CD14-positive monocyte (primary cell): Measurements from ENCODE around the gene CASP10. TPM values are rescaled to one million over a fixed set of nuclear protein-coding genes. Genes with fewer than 3 reads are reported as not detected.
A peak's percentile ranks its signal among the peaks of the same experiment; 100 is the strongest.
"Not testable (repeated sequence)": the region's sequence is repeated elsewhere in the genome, so short reads cannot be mapped to it uniquely, and the experiment has no call there.

Experiments
- DNase-seq, 3 donors: peaks; one replicate each; pipeline ENCODE4 v3.0.0-alpha.2; 2011 to 2022
- H2AFZ ChIP-seq: 2 replicates; pipeline ENCODE4 v1.6.0; 2012; ENCODE audit warnings: mild to moderate bottlenecking, low read depth, low read length, inconsistent platforms; ENCODE audit not compliant: insufficient read depth, poor library complexity, severe bottlenecking
- H3K27ac ChIP-seq, 2 donors: 1 replicate in 1 of 2; 2 replicates in 1 of 2; pipeline ENCODE4 v1.5.1; 2012 to 2013; ENCODE audit warnings: low read length in 2 of 2, control low read depth in 1 of 2, inconsistent platforms in 1 of 2, low read depth in 1 of 2, mild to moderate bottlenecking in 1 of 2
- H3K27me3 ChIP-seq, 2 donors: one replicate each; pipeline versions ENCODE4 v1.6.0 to v1.6.1; 2011 to 2013; ENCODE audit warnings: low read length in 2 of 2; ENCODE audit not compliant: control insufficient read depth in 2 of 2, insufficient read depth in 2 of 2
- H3K36me3 ChIP-seq, 2 donors: replicated peaks in 1 of 2; 1 replicate in 1 of 2; 2 replicates in 1 of 2; pipeline versions ENCODE4 v1.5.1 to v1.6.1; 2012 to 2013; ENCODE audit warnings: low read length in 2 of 2, control low read depth in 1 of 2, inconsistent platforms in 1 of 2, mild to moderate bottlenecking in 1 of 2; ENCODE audit not compliant: insufficient read depth in 2 of 2, control insufficient read depth in 1 of 2
- H3K4me1 ChIP-seq, 2 donors: 1 replicate in 1 of 2; 2 replicates in 1 of 2; pipeline versions ENCODE4 v1.5.1 to v1.6.1; 2012 to 2013; ENCODE audit warnings: low read length in 2 of 2, control low read depth in 1 of 2, inconsistent platforms in 1 of 2, mild to moderate bottlenecking in 1 of 2, moderate library complexity in 1 of 2; ENCODE audit not compliant: insufficient read depth in 2 of 2, control insufficient read depth in 1 of 2
- H3K4me2 ChIP-seq: replicated peaks from 2 replicates; pipeline ENCODE3; 2012; ENCODE audit warnings: low read length, moderate library complexity, mild to moderate bottlenecking; ENCODE audit not compliant: poor library complexity, severe bottlenecking; ENCODE audit errors: extremely low read depth
- H3K4me3 ChIP-seq, 3 experiments: fragments of 200-600 bp in 1 of 3; sonication (generic) in 1 of 3; replicated peaks in 1 of 3; 1 replicate in 2 of 3; 2 replicates in 1 of 3; pipeline ENCODE4 v1.5.1; 2011 to 2013; ENCODE audit warnings: low read length in 3 of 3, mild to moderate bottlenecking in 3 of 3, control low read depth in 2 of 3, low read depth in 2 of 3, inconsistent platforms in 1 of 3, moderate library complexity in 1 of 3
- H3K79me2 ChIP-seq: 2 replicates; pipeline ENCODE4 v1.6.0; 2012; ENCODE audit warnings: mild to moderate bottlenecking, control low read depth, inconsistent platforms, low read length, moderate library complexity; ENCODE audit not compliant: insufficient read depth
- H3K9ac ChIP-seq: 2 replicates; pipeline ENCODE4 v1.6.0; 2017; ENCODE audit warnings: low read length, mild to moderate bottlenecking; ENCODE audit not compliant: insufficient read depth, poor library complexity, severe bottlenecking
- H3K9me3 ChIP-seq, 2 donors: replicated peaks in 1 of 2; 1 replicate in 1 of 2; 2 replicates in 1 of 2; pipeline versions ENCODE4 v1.5.1 to v1.6.1; 2012 to 2013; ENCODE audit warnings: low read length in 2 of 2, control low read depth in 1 of 2; ENCODE audit not compliant: control insufficient read depth in 1 of 2, insufficient read depth in 1 of 2
- H4K20me1 ChIP-seq: 2 replicates; pipeline ENCODE4 v1.6.0; 2012; ENCODE audit warnings: mild to moderate bottlenecking, low read length, control low read depth, moderate library complexity; ENCODE audit not compliant: insufficient read depth
- H3K27ac Mint-ChIP-seq, 7 donors: one replicate each; pipeline ENCODE4 v1.8.0; 2020; ENCODE audit warnings: mild to moderate bottlenecking in 7 of 7, mixed read lengths in 7 of 7, moderate library complexity in 6 of 7, inconsistent platforms in 2 of 7
- H3K27me3 Mint-ChIP-seq, 3 donors: one replicate each; pipeline ENCODE4 v1.8.0; 2021 to 2022; ENCODE audit warnings: low read depth in 3 of 3, mild to moderate bottlenecking in 3 of 3, mixed read lengths in 3 of 3, moderate library complexity in 3 of 3, inconsistent platforms in 1 of 3
- H3K36me3 Mint-ChIP-seq, 2 donors: one replicate each; pipeline ENCODE4 v1.8.0; 2020; ENCODE audit warnings: mixed read lengths in 2 of 2, inconsistent platforms in 1 of 2, mild to moderate bottlenecking in 1 of 2
- H3K4me1 Mint-ChIP-seq: one replicate; pipeline ENCODE4 v1.8.0; 2020; ENCODE audit warnings: mild to moderate bottlenecking, mixed read lengths
- H3K4me3 Mint-ChIP-seq, 2 donors: one replicate each; pipeline ENCODE4 v1.8.0; 2020; ENCODE audit warnings: mild to moderate bottlenecking in 2 of 2, mixed read lengths in 2 of 2, moderate library complexity in 1 of 2
- H3K9me3 Mint-ChIP-seq, 7 donors: one replicate each; pipeline ENCODE4 v1.8.0; 2020 to 2022; ENCODE audit warnings: mixed read lengths in 7 of 7, mild to moderate bottlenecking in 6 of 7, moderate library complexity in 6 of 7, inconsistent platforms in 2 of 7
- CTCF ChIP-seq: fragments of 200-600 bp; IDR thresholded peaks from one replicate; pipeline ENCODE4 v1.8.0; 2022; ENCODE audit warnings: antibody characterized with exemption, mild to moderate bottlenecking
- WGBS: methylation state at CpG from one replicate; pipeline ENCODE4 v1.1.5; 2013; ENCODE audit warnings: missing lambda C conversion rate; ENCODE audit not compliant: insufficient coverage; 5-methylcytosine and 5-hydroxymethylcytosine counted together
- intact Hi-C, 2 donors: fragments of 100-400 bp; cut with micrococcal nuclease; formaldehyde crosslinking; loops; one replicate each; pipeline versions ENCODE4 v1.15.0 to v1.15.1; 2023
- polyA plus RNA-seq, 3 donors: library from polyadenylated mRNA; depleted of rRNA in 1 of 3; unstranded in 2 of 3; stranded (reverse) in 1 of 3; fragments of 300-500 nt in 2 of 3; fragments of >200 nt in 1 of 3; fragmentation: Illumina TruSeq in 2 of 3; gene quantifications; 1 replicate in 2 of 3; 2 replicates in 1 of 3; pipeline ENCODE4 v1.2.3, GENCODE V29; 2012 to 2021

CASP10 gene
- polyA plus RNA-seq, 3 donors, result 17.7 to 23.3 (median 18.9) TPM

- Histone ChIP-seq H4K20me1 (peaks cover 75% of the 10 kb centered on the region), H3K4me2 (no peak overlapping the region), H3K36me3 (peaks cover 75 to 83% of the 10 kb centered on the region in 2 donors), H3K27me3 (no peaks in the 10 kb centered on the region), H2AFZ (no peak overlapping the region), H3K9me3 (no peaks in the 10 kb centered on the region), H3K27ac (peak overlapping the region in 1 of 2 donors; percentile 96), H3K4me3 (no peak overlapping the region), H3K9ac (no peak overlapping the region), H3K79me2 (peaks cover 84% of the 10 kb centered on the region), H3K4me1 (peaks cover 52% of the 10 kb centered on the region in 2 donors)
- no peak for TF ChIP-seq CTCF
- H3K4me1 Mint-ChIP-seq, result peaks cover 51% of the 10 kb centered on the region
- WGBS, result no CpG with 5 or more reads among the region's 1 CpG
- H3K27me3 Mint-ChIP-seq, result peaks cover 0 to 2% (median 0%) of the 10 kb centered on the region in 3 donors
- H3K9me3 Mint-ChIP-seq, result peaks cover 0 to 2% (median 0%) of the 10 kb centered on the region in 7 donors
- intact Hi-C loops, result no loop called here
- DNase-seq, result no peak
- H3K4me3 Mint-ChIP-seq, result no peak overlapping the region
- peak overlapping the region; percentile 53 to 89 (median 63) for H3K27ac Mint-ChIP-seq
- H3K36me3 Mint-ChIP-seq, result peaks cover 56 to 79% of the 10 kb centered on the region in 2 donors
Observed at GRCh38 chr2:201148434-201148990, 34.4 kb upstream of the CASP10 start.

GRCh38 chr2:201149064-201149820 is 33.7 kb upstream of the CASP10 start:
- H3K9me3 Mint-ChIP-seq, result peaks cover 0 to 2% (median 0%) of the 10 kb centered on the region in 7 donors
- Histone ChIP-seq H3K27me3 (no peaks in the 10 kb centered on the region), H3K4me1 (peaks cover 53 to 55% of the 10 kb centered on the region in 2 donors), H2AFZ (no peak overlapping the region), H3K4me2 (no peak overlapping the region), H3K9me3 (no peaks in the 10 kb centered on the region), H3K9ac (no peak overlapping the region), H3K4me3 (no peak overlapping the region), H3K79me2 (peaks cover 84% of the 10 kb centered on the region), H3K36me3 (peaks cover 72 to 81% of the 10 kb centered on the region in 2 donors), H3K27ac (peak overlapping the region in 1 of 2 donors; percentile 96), H4K20me1 (peaks cover 71% of the 10 kb centered on the region)
- H3K4me3 Mint-ChIP-seq, result no peak overlapping the region
- intact Hi-C loops, result no loop called here
- peaks cover 52% of the 10 kb centered on the region for H3K4me1 Mint-ChIP-seq
- no CpG with 5 or more reads among the region's 2 CpGs for WGBS
- H3K27me3 Mint-ChIP-seq, result peaks cover 0 to 2% (median 0%) of the 10 kb centered on the region in 3 donors
- no peak for TF ChIP-seq CTCF
- peak overlapping the region; percentile 89 to 100 (median 99) for H3K27ac Mint-ChIP-seq
- peak in 2 of 3 donors; percentile 58 to 85 for DNase-seq
- peaks cover 58 to 78% of the 10 kb centered on the region in 2 donors for H3K36me3 Mint-ChIP-seq

GRCh38 chr2:201149821-201150165 is 33.1 kb upstream of the CASP10 start:
- H3K9ac ChIP-seq, H3K4me3 Mint-ChIP-seq, H3K4me3 ChIP-seq, H2AFZ ChIP-seq, H3K4me2 ChIP-seq, H3K9me3 ChIP-seq, H3K9me3 Mint-ChIP-seq, H3K27me3 ChIP-seq, intact Hi-C loops, DNase-seq, H3K27me3 Mint-ChIP-seq: not testable (repeated sequence)
- peaks cover 58 to 60% of the 10 kb centered on the region in 2 donors for H3K4me1 ChIP-seq
- peaks cover 69% of the 10 kb centered on the region for H4K20me1 ChIP-seq
- H3K36me3 Mint-ChIP-seq, result peaks cover 64 to 82% of the 10 kb centered on the region in 2 donors
- peaks cover 72 to 81% of the 10 kb centered on the region in 2 donors for H3K36me3 ChIP-seq
- peak overlapping the region; percentile 94 to 96 for H3K27ac ChIP-seq
- peaks cover 58% of the 10 kb centered on the region for H3K4me1 Mint-ChIP-seq
- H3K27ac Mint-ChIP-seq, result peak overlapping the region; percentile 84 to 100 (median 99)
- WGBS, result 100% methylated on average over 4 of the region's 8 CpGs
- H3K79me2 ChIP-seq, result peaks cover 84% of the 10 kb centered on the region
